ENCODE results near the gene IKZF1. TPM values are rescaled to one million over a fixed set of nuclear protein-coding genes. Genes with fewer than 3 reads are reported as not detected.
A peak's percentile ranks its signal among the peaks of the same experiment; 100 is the strongest.

Gene IKZF1
- total and polyA plus RNA-seq, 2 of the 13 experiments (the other 11 are each of a cell fraction or from before 2014, with no cell fraction given), result not detected

- TF ChIP-seq HNF1A (IDR thresholded peaks at IDR 0.05; ENCODE audit: low read depth) (no peak), HNF1A (CRISPR knock-in tag; IDR thresholded peaks at IDR 0.05; ENCODE audit: borderline replicate concordance) (peak; percentile 24; the same call in 1 of the 2 replicates), ZNF331 (CRISPR knock-in tag; IDR thresholded peaks at IDR 0.05) (peak; percentile 73; the same call in 1 of the 2 replicates), ATF7-NPFF (CRISPR knock-in tag; IDR thresholded peaks at IDR 0.05; ENCODE audit: low read depth) (peak; percentile 88), NPAS2 (CRISPR knock-in tag; IDR thresholded peaks at IDR 0.05; ENCODE audit: borderline replicate concordance) (no peak), ZNF138 (CRISPR knock-in tag; IDR thresholded peaks at IDR 0.05; ENCODE audit: low read depth) (no peak), ZNF430 (CRISPR knock-in tag; IDR thresholded peaks at IDR 0.05) (0 out of 2 replicates have a peak, but pooled peaks have one; percentile 35), ZNF496 (CRISPR knock-in tag; IDR thresholded peaks at IDR 0.05; ENCODE audit: insufficient replicate concordance) (no peak), ZNF180 (CRISPR knock-in tag; IDR thresholded peaks at IDR 0.05; ENCODE audit: borderline replicate concordance, low read depth) (no peak), HDAC2 (CRISPR knock-in tag; IDR thresholded peaks at IDR 0.05) (peak; percentile 89), TBL1XR1 (IDR thresholded peaks at IDR 0.05; ENCODE audit: borderline replicate concordance, low read length, partially characterized antibody) (no peak)
- TF ChIP-seq, protein P1, sequence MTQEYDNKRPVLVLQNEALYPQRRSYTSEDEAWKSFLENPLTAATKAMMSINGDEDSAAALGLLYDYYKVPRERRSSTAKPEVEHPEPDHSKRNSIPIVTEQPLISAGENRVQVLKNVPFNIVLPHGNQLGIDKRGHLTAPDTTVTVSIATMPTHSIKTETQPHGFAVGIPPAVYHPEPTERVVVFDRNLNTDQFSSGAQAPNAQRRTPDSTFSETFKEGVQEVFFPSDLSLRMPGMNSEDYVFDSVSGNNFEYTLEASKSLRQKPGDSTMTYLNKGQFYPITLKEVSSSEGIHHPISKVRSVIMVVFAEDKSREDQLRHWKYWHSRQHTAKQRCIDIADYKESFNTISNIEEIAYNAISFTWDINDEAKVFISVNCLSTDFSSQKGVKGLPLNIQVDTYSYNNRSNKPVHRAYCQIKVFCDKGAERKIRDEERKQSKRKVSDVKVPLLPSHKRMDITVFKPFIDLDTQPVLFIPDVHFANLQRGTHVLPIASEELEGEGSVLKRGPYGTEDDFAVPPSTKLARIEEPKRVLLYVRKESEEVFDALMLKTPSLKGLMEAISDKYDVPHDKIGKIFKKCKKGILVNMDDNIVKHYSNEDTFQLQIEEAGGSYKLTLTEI (CRISPR knock-in tag; conservative IDR thresholded peaks at IDR 0.05), result no peak
- TF ChIP-seq, protein P2, sequence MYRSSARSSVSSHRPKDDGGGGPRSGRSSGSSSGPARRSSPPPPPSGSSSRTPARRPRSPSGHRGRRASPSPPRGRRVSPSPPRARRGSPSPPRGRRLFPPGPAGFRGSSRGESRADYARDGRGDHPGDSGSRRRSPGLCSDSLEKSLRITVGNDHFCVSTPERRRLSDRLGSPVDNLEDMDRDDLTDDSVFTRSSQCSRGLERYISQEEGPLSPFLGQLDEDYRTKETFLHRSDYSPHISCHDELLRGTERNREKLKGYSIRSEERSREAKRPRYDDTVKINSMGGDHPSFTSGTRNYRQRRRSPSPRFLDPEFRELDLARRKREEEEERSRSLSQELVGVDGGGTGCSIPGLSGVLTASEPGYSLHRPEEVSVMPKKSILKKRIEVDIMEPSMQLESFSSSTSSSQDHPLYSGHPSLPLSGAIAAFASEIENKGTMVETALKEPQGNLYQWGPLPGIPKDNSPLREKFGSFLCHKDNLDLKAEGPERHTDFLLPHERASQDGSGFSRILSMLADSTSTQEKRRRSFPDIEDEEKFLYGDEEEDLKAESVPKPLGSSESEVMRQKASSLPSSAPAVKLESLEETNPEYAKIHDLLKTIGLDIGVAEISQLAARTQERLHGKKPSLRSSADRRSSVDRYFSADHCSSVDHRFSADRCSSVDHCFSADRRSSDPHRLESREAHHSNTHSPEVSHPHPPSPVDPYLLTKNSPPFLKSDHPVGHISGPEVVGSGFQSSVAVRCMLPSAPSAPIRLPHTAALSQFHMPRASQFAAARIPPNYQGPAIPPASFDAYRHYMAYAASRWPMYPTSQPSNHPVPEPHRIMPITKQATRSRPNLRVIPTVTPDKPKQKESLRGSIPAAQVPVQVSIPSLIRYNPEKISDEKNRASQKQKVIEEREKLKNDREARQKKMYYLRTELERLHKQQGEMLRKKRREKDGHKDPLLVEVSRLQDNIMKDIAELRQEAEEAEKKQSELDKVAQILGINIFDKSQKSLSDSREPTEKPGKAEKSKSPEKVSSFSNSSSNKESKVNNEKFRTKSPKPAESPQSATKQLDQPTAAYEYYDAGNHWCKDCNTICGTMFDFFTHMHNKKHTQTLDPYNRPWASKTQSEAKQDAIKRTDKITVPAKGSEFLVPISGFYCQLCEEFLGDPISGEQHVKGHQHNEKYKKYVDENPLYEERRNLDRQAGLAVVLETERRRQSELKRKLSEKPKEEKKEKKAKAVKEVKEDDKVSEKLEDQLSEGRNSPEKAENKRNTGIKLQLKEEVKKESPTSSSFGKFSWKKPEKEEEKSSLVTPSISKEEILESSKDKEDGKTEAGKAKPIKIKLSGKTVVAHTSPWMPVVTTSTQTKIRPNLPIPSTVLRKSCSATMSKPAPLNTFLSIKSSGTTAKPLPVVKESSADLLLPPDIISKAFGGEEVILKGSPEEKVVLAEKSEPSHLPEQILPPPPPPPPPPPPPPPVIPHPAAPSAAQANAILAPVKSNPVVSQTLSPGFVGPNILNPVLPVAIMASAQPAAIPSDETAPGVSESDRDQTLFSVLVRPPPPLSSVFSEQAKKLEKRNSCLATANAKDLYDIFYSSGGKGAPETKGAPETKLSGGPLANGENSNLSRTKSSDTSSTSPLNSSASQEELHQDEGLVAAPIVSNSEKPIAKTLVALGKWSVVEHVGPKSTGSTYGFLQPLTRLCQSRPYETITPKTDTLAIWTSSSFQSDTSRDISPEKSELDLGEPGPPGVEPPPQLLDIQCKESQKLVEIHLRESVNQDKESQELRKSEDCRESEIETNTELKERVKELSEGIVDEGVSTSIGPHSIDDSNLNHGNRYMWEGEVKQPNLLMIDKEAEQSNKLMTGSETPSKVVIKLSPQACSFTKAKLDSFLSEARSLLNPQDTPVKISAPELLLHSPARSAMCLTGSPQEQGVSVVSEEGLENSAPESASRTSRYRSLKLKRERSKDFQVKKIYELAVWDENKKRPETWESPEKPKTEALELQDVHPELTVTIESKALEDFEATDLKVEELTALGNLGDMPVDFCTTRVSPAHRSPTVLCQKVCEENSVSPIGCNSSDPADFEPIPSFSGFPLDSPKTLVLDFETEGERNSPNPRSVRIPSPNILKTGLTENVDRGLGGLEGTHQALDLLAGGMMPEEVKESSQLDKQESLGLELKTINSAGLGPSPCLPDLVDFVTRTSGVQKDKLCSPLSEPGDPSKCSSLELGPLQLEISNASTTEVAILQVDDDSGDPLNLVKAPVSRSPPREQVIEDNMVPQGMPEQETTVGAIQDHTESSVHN (CRISPR knock-in tag; IDR thresholded peaks at IDR 0.05), result peak; percentile 42; the same call in 1 of the 2 replicates
These were observed 145.5 kb downstream of the IKZF1 start, which contains the start of gene FIGNL1 (continued) for GRCh38 chr7:50449881-50450589.
